ENCODE data around the gene RAB6A.
"Not testable (repeated sequence)": the region's sequence is repeated elsewhere in the genome, so short reads cannot be mapped to it uniquely, and the experiment has no call there.

RAB6A gene

GRCh38 chr11:73760679-73761402, at the start of gene RAB6A:
Gene RAB6A, minus strand, starts transcription at chr11:73761074. Its CDS starts 439 bp downstream, at chr11:73760635.
- DNase-seq (ENCODE audit: low read depth in 2 of 2), result peak; percentile 99

- DNase-seq (ENCODE audit: low read depth in 2 of 2), result no peak
These were observed 49.8 kb upstream of the RAB6A start for GRCh38 chr11:73810637-73811036.

GRCh38 chr11:73808052-73808451, 47.2 kb upstream of the RAB6A start:
- no peak for DNase-seq (ENCODE audit: low read depth in 2 of 2)

- DNase-seq (ENCODE audit: low read depth in 2 of 2), result no peak
These were observed 43.8 kb upstream of the RAB6A start for GRCh38 chr11:73804712-73805111.

GRCh38 chr11:73801136-73801535, 40.3 kb upstream of the RAB6A start:
- no peak for DNase-seq (ENCODE audit: low read depth in 2 of 2)

- DNase-seq (ENCODE audit: low read depth in 2 of 2), result no peak
These were observed 39.5 kb upstream of the RAB6A start for GRCh38 chr11:73800276-73800806.

GRCh38 chr11:73797457-73797856, 36.6 kb upstream of the RAB6A start:
- no peak for DNase-seq (ENCODE audit: low read depth in 2 of 2)

GRCh38 chr11:73795925-73796632, 35.2 kb upstream of the RAB6A start:
- DNase-seq (ENCODE audit: low read depth in 2 of 2), result no peak

- no peak for DNase-seq (ENCODE audit: low read depth in 2 of 2)
These were observed 31.7 kb upstream of the RAB6A start for GRCh38 chr11:73792584-73792983.

- DNase-seq (ENCODE audit: low read depth in 2 of 2), result no peak
These were observed 28.4 kb upstream of the RAB6A start for GRCh38 chr11:73789279-73789670.

GRCh38 chr11:73787643-73788558, 27.0 kb upstream of the RAB6A start, which contains the start of gene MRPL48:
Gene MRPL48, plus strand, starts transcription at chr11:73787874. Its CDS starts 98 bp downstream, at chr11:73787972.
- DNase-seq (ENCODE audit: low read depth in 2 of 2), result peak; percentile 74 to 89

GRCh38 chr11:73787051-73787642, 26.3 kb upstream of the RAB6A start:
- no peak for DNase-seq (ENCODE audit: low read depth in 2 of 2)

GRCh38 chr11:73785467-73785866, 24.6 kb upstream of the RAB6A start:
- not testable (repeated sequence) for DNase-seq (ENCODE audit: low read depth in 2 of 2)

- DNase-seq (ENCODE audit: low read depth in 2 of 2), result no peak
These were observed 23.9 kb upstream of the RAB6A start for GRCh38 chr11:73784734-73785133.

- DNase-seq (ENCODE audit: low read depth in 2 of 2), result no peak
These were observed 23.3 kb upstream of the RAB6A start for GRCh38 chr11:73784080-73784634.

- no peak for DNase-seq (ENCODE audit: low read depth in 2 of 2)
These were observed 22.7 kb upstream of the RAB6A start for GRCh38 chr11:73783483-73784020.

- DNase-seq (ENCODE audit: low read depth in 2 of 2), result no peak
These were observed 20.4 kb upstream of the RAB6A start for GRCh38 chr11:73781303-73781702.

- peak; percentile 95 to 97 for DNase-seq (ENCODE audit: low read depth in 2 of 2)
These were observed 18.4 kb upstream of the RAB6A start for GRCh38 chr11:73779084-73779902.

- not testable (repeated sequence) for DNase-seq (ENCODE audit: low read depth in 2 of 2)
These were observed 9.9 kb upstream of the RAB6A start for GRCh38 chr11:73770811-73771210.

- no peak for DNase-seq (ENCODE audit: low read depth in 2 of 2)
These were observed 5.9 kb upstream of the RAB6A start for GRCh38 chr11:73766763-73767162.
